CD4-positive, CD25-positive, alpha-beta regulatory T cell (primary cell): ENCODE data around the gene HOXC11. TPM values are rescaled to one million over a fixed set of nuclear protein-coding genes. Genes with fewer than 3 reads are reported as not detected.
A peak's percentile ranks its signal among the peaks of the same experiment; 100 is the strongest.

Experiments
- ATAC-seq, 2 donors: fragments of 150-1000 bp; cut with Tn5 transposase; one replicate each; pipeline ENCODE4 v1.10.0; 2021; ENCODE audit warnings: low read depth in 2 of 2, moderate number of reproducible peaks in 2 of 2, moderate library complexity in 1 of 2
- DNase-seq, 3 donors: peaks; one replicate each; pipeline versions ENCODE4 v3.0.0 to v3.0.0-alpha.2; 2012 to 2022; ENCODE audit warnings: mixed read lengths in 1 of 3
- H3K27ac ChIP-seq: one replicate; pipeline ENCODE4 v1.7.0; 2013; ENCODE audit warnings: mild to moderate bottlenecking, low read length; ENCODE audit not compliant: insufficient read depth, poor library complexity, severe bottlenecking
- H3K27me3 ChIP-seq: one replicate; pipeline ENCODE4 v1.7.0; 2013; ENCODE audit warnings: low read length; ENCODE audit not compliant: control insufficient read depth, insufficient read depth
- H3K36me3 ChIP-seq: one replicate; pipeline ENCODE4 v1.7.0; 2013; ENCODE audit warnings: mild to moderate bottlenecking, low read length, moderate library complexity; ENCODE audit not compliant: control insufficient read depth, insufficient read depth
- H3K4me1 ChIP-seq: 2 replicates; pipeline ENCODE4 v1.7.0; 2013; ENCODE audit warnings: mild to moderate bottlenecking, low read length; ENCODE audit not compliant: insufficient read depth, control insufficient read depth, poor library complexity, severe bottlenecking
- H3K4me3 ChIP-seq: one replicate; pipeline ENCODE4 v1.7.0; 2013; ENCODE audit warnings: low read depth, mild to moderate bottlenecking, low read length, moderate library complexity
- H3K9me3 ChIP-seq, 2 experiments: 1 replicate in 1 of 2; 2 replicates in 1 of 2; pipeline ENCODE4 v1.7.0; 2013; ENCODE audit warnings: low read length in 2 of 2, mild to moderate bottlenecking in 1 of 2, moderate library complexity in 1 of 2; ENCODE audit not compliant: control insufficient read depth in 2 of 2
- H3K27ac Mint-ChIP-seq, 3 donors: one replicate each; pipeline ENCODE4 v1.8.0; 2020 to 2022; ENCODE audit warnings: mild to moderate bottlenecking in 3 of 3, mixed read lengths in 3 of 3, moderate library complexity in 2 of 3
- H3K27me3 Mint-ChIP-seq: one replicate; pipeline ENCODE4 v1.8.0; 2022; ENCODE audit warnings: mild to moderate bottlenecking, mixed read lengths
- H3K36me3 Mint-ChIP-seq: one replicate; pipeline ENCODE4 v1.8.0; 2020; ENCODE audit warnings: mixed read lengths
- H3K4me1 Mint-ChIP-seq, 4 donors: one replicate each; pipeline ENCODE4 v1.8.0; 2020 to 2022; ENCODE audit warnings: mixed read lengths in 4 of 4, mild to moderate bottlenecking in 1 of 4
- H3K4me3 Mint-ChIP-seq, 4 donors: one replicate each; pipeline ENCODE4 v1.8.0; 2020 to 2022; ENCODE audit warnings: mild to moderate bottlenecking in 4 of 4, mixed read lengths in 4 of 4, moderate library complexity in 3 of 4
- H3K9me3 Mint-ChIP-seq, 7 donors: one replicate each; pipeline ENCODE4 v1.8.0; 2020 to 2022; ENCODE audit warnings: mixed read lengths in 7 of 7, mild to moderate bottlenecking in 3 of 7, moderate library complexity in 2 of 7
- polyA plus RNA-seq, 4 donors: library from polyadenylated mRNA; unstranded; fragments of 300-500 nt; fragmentation: Illumina TruSeq; gene quantifications; one replicate each; pipeline ENCODE4 v1.2.3, GENCODE V29; 2021
- total RNA-seq: library from RNA; stranded (reverse); gene quantifications from one replicate; pipeline ENCODE4 v1.2.3, GENCODE V29; 2022

Gene HOXC11
- total and polyA plus RNA-seq, 5 donors from 2014 or later = not detected

- peak overlapping the region in 1 of 4 donors; percentile 4 for H3K4me3 Mint-ChIP-seq
- peaks cover 0 to 47% (median 19%) of the 10 kb centered on the region in 4 donors for H3K4me1 Mint-ChIP-seq
- peaks cover 0 to 17% (median 0%) of the 10 kb centered on the region in 7 donors for H3K9me3 Mint-ChIP-seq
- no peak for ATAC-seq
- no peak overlapping the region for H3K27ac Mint-ChIP-seq
- H3K9me3 ChIP-seq = no peaks in the 10 kb centered on the region
- H3K4me3 ChIP-seq = no peak overlapping the region
- DNase-seq = no peak
- H3K36me3 ChIP-seq = no peaks in the 10 kb centered on the region
- H3K27me3 Mint-ChIP-seq = peaks cover 94% of the 10 kb centered on the region
- H3K36me3 Mint-ChIP-seq = no peaks in the 10 kb centered on the region
- H3K27ac ChIP-seq = no peak overlapping the region
- H3K4me1 ChIP-seq = peaks cover 38% of the 10 kb centered on the region
- peaks cover 59% of the 10 kb centered on the region for H3K27me3 ChIP-seq
These were observed 39.9 kb downstream of the HOXC11 start for GRCh38 chr12:54012631-54013409.

GRCh38 chr12:54014377-54015017, 41.6 kb downstream of the HOXC11 start:
- H3K27me3 Mint-ChIP-seq = peaks cover 93% of the 10 kb centered on the region
- H3K4me3 ChIP-seq = no peak overlapping the region
- ATAC-seq (no peak), DNase-seq (no peak)
- H3K27ac ChIP-seq = no peak overlapping the region
- H3K4me3 Mint-ChIP-seq = no peak overlapping the region
- peaks cover 0 to 44% (median 19%) of the 10 kb centered on the region in 4 donors for H3K4me1 Mint-ChIP-seq
- H3K9me3 Mint-ChIP-seq = peaks cover 0 to 13% (median 0%) of the 10 kb centered on the region in 7 donors
- no peaks in the 10 kb centered on the region for H3K36me3 ChIP-seq
- no peaks in the 10 kb centered on the region for H3K36me3 Mint-ChIP-seq
- peaks cover 38% of the 10 kb centered on the region for H3K4me1 ChIP-seq
- peaks cover 52% of the 10 kb centered on the region for H3K27me3 ChIP-seq
- H3K27ac Mint-ChIP-seq = no peak overlapping the region
- no peaks in the 10 kb centered on the region for H3K9me3 ChIP-seq

- Mint-ChIP-seq H3K27ac (no peak overlapping the region), H3K36me3 (no peaks in the 10 kb centered on the region), H3K9me3 (peaks cover 0 to 10% (median 0%) of the 10 kb centered on the region in 7 donors), H3K27me3 (peaks cover 93% of the 10 kb centered on the region), H3K4me1 (peaks cover 0 to 43% (median 23%) of the 10 kb centered on the region in 4 donors), H3K4me3 (no peak overlapping the region)
- H3K4me1 ChIP-seq = peaks cover 33% of the 10 kb centered on the region
- ATAC-seq (no peak), DNase-seq (no peak)
- no peak overlapping the region for H3K4me3 ChIP-seq
- H3K27me3 ChIP-seq = peaks cover 54% of the 10 kb centered on the region
- H3K9me3 ChIP-seq = no peaks in the 10 kb centered on the region
- H3K36me3 ChIP-seq = no peaks in the 10 kb centered on the region
- no peak overlapping the region for H3K27ac ChIP-seq
These were observed 42.3 kb downstream of the HOXC11 start for GRCh38 chr12:54015018-54015931.

GRCh38 chr12:54016051-54016450, 43.1 kb downstream of the HOXC11 start:
- no peak for ATAC-seq
- H3K27ac Mint-ChIP-seq = no peak overlapping the region
- H3K4me1 ChIP-seq = peaks cover 32% of the 10 kb centered on the region
- H3K4me3 Mint-ChIP-seq = peak overlapping the region in 2 of 4 donors; percentile 16 to 44
- DNase-seq = no peak
- no peak overlapping the region for H3K27ac ChIP-seq
- no peaks in the 10 kb centered on the region for H3K9me3 ChIP-seq
- peaks cover 0 to 39% (median 21%) of the 10 kb centered on the region in 4 donors for H3K4me1 Mint-ChIP-seq
- no peak overlapping the region for H3K4me3 ChIP-seq
- H3K27me3 ChIP-seq = peaks cover 51% of the 10 kb centered on the region
- no peaks in the 10 kb centered on the region for H3K36me3 ChIP-seq
- H3K27me3 Mint-ChIP-seq = peaks cover 93% of the 10 kb centered on the region
- H3K36me3 Mint-ChIP-seq = no peaks in the 10 kb centered on the region
- H3K9me3 Mint-ChIP-seq = peaks cover 0 to 6% (median 0%) of the 10 kb centered on the region in 7 donors

- H3K4me1 ChIP-seq = peaks cover 28% of the 10 kb centered on the region
- H3K4me1 Mint-ChIP-seq = peaks cover 0 to 35% (median 16%) of the 10 kb centered on the region in 4 donors
- H3K9me3 Mint-ChIP-seq = peaks cover 0 to 5% (median 0%) of the 10 kb centered on the region in 7 donors
- no peak overlapping the region for H3K27ac ChIP-seq
- H3K27ac Mint-ChIP-seq = no peak overlapping the region
- H3K27me3 Mint-ChIP-seq = peaks cover 93% of the 10 kb centered on the region
- H3K36me3 ChIP-seq = no peaks in the 10 kb centered on the region
- no peak for ATAC-seq
- DNase-seq = no peak
- no peak overlapping the region for H3K4me3 ChIP-seq
- peaks cover 49% of the 10 kb centered on the region for H3K27me3 ChIP-seq
- no peaks in the 10 kb centered on the region for H3K9me3 ChIP-seq
- H3K4me3 Mint-ChIP-seq = peak overlapping the region in 3 of 4 donors; percentile 16 to 44 (median 26)
- no peaks in the 10 kb centered on the region for H3K36me3 Mint-ChIP-seq
These were observed 43.6 kb downstream of the HOXC11 start for GRCh38 chr12:54016478-54016964.

- Histone ChIP-seq H3K27ac (no peak overlapping the region), H3K36me3 (no peaks in the 10 kb centered on the region), H3K9me3 (no peaks in the 10 kb centered on the region), H3K27me3 (peaks cover 51% of the 10 kb centered on the region), H3K4me3 (peak overlapping the region; percentile 65), H3K4me1 (peaks cover 25% of the 10 kb centered on the region)
- Mint-ChIP-seq H3K27ac (peak overlapping the region in 2 of 3 donors; percentile 67 to 86), H3K9me3 (peaks cover 0 to 8% (median 0%) of the 10 kb centered on the region in 7 donors), H3K36me3 (no peaks in the 10 kb centered on the region), H3K27me3 (peaks cover 93% of the 10 kb centered on the region), H3K4me1 (peaks cover 0 to 35% (median 15%) of the 10 kb centered on the region in 4 donors), H3K4me3 (peak overlapping the region; percentile 77 to 86 (median 84))
- DNase-seq (no peak), ATAC-seq (peak; percentile 7 to 26)
These were observed 44.3 kb downstream of the HOXC11 start for GRCh38 chr12:54017027-54017788.
